Posterior vena cava (tissue), 2 donors: ENCODE results near the gene SPTLC2. TPM values are rescaled to one million over a fixed set of nuclear protein-coding genes. Genes with fewer than 3 reads are reported as not detected.
"Not testable (repeated sequence)": the region's sequence is repeated elsewhere in the genome, so short reads cannot be mapped to it uniquely, and the experiment has no call there.

Experiments used
- DNase-seq: peaks from one replicate; pipeline ENCODE4 v3.0.0-alpha.2; 2020; ENCODE audit warnings: low spot score
- intact Hi-C, 2 donors: fragments of 100-400 bp; cut with DNase I; formaldehyde crosslinking; loops; one replicate each; pipeline versions ENCODE4 v1.14.1 to v1.14.2; 2022 to 2023
- total RNA-seq, 2 donors: library from RNA; stranded (reverse); fragmentation: NEBNext Ultra II Directional; extraction: Animal tissue kit (Norgen Biotek cat#: 25700); gene quantifications; one replicate each; pipeline ENCODE4 v1.2.1, GENCODE V29; 2021
- donor health status: DM: yes; HTN: yes; CAD: no.
- donor health status: DM: yes; HTN: yes; CAD: no.

The SPTLC2 gene
- total RNA-seq, 2 donors from 2014 or later = 27.3 to 29.9 TPM

DNA sequence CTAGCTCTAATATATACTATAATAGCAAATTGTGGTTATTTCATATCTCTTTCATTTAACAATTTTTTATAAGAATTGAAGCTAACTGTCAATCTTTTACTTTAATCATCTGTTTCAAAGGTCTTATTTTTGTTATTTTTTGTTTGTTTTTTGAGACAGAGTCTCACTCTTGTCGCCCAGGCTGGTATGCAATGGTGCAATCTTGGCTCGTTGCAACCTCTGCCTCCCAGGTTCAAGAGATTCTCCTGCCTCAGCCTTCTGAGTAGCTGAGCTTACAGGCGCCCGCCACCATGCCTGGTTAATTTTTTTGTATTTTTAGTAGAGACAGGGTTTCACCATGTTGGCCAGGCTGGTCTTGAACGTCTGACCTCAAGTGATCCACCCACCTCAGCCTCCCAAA lies 87.7 kb downstream of the SPTLC2 start:
- DNase-seq, intact Hi-C loops: not testable (repeated sequence)

DNA sequence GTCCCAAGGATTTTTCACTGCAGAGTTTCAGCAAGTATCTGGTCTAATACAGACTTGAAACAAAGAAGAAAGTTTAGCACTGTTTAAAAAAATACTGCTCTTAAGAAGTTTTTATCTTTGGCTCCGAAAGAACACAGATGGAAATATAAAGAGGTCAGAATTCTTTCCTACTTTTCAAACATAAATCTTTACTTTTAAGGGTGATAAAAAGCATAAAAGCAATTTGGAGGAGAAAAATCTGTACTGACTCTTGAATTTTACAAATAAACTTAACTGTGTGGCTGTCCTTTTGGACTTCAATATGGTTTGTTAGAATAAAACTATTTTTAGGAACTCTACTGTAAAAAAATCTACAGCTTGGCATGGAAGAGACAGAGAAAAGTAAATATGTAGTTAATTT lies 90.2 kb downstream of the SPTLC2 start:
- DNase-seq = no peak
- intact Hi-C loops = no loop called here

DNA sequence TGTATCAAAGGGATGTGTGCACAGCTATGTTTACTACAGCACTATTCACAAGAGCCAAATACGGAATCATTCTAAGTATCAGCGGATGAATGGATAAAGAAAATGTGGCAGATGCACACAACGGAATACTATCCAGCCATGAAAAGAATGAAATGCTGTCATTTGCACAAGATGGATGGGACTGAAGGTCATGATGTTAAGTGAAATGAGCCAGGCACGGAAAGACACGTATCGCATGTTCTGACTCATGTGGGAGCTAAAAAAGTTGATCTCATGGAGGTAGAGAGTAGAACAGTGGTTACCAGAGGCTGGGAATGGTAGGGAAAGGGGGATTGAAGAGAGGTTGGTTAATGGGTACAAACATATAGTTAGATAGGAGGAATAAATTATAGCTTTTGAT lies 91.9 kb downstream of the SPTLC2 start:
- intact Hi-C loops = no loop called here
- DNase-seq = no peak

DNA sequence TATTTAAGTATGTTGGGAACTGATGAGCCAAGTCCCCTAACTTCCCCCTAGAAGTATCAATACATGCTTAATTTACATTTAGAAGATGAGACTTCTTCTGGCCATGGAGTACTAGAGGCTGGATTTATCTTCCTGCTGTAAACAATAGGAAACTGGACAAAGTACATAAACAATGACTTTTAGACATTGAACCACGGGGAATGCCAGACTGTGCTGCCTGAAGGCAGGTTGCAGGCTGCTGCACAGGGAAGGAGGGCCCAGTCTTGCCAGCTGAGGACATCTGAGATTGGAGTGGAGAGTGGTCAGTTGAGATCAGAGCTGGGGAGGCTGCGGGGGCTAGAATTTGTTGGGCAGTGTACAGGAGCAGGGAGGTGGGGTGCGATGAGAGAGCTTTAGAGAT lies 93.3 kb downstream of the SPTLC2 start:
- intact Hi-C loops = no loop called here
- DNase-seq = no peak

DNA sequence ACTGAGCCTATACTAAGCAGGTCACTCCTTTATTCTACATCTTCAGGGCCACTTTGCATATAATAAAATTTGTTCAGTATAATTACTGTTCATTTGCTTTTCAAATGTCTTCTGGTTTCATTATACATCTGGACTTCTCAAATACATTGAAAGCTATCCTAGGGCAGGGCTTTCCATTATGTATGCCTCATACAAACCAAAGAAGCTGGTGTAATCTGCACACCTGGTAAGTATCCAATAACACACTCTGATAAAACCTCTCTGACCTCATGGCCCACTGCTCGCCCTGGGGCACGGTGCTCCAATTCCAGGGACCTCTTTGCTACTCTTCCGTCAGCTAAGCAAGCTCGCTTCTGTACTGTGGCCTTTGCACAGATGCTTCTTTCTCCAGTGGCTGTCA lies 95.9 kb downstream of the SPTLC2 start:
- DNase-seq = no peak
- intact Hi-C loops = no loop called here

DNA sequence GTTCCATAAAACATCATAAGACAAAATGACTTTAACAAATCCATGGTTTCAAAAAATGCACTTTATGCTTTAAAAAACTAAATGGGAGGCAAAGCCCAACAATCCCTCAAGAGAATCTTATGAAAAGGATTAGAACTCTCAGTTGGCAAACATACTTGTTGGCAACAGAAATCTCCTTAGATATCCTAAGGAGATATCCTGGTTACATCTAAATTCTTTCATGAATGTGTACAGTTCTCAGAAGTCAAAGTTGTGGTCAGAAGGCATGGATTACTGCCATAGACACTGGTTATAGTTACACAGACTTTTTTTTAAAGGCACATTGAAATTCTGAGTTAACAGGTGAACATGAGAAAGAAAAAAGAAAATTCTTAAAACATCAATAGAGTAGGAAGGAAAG lies 100.3 kb downstream of the SPTLC2 start:
- DNase-seq = no peak
- intact Hi-C loops = no loop called here

DNA sequence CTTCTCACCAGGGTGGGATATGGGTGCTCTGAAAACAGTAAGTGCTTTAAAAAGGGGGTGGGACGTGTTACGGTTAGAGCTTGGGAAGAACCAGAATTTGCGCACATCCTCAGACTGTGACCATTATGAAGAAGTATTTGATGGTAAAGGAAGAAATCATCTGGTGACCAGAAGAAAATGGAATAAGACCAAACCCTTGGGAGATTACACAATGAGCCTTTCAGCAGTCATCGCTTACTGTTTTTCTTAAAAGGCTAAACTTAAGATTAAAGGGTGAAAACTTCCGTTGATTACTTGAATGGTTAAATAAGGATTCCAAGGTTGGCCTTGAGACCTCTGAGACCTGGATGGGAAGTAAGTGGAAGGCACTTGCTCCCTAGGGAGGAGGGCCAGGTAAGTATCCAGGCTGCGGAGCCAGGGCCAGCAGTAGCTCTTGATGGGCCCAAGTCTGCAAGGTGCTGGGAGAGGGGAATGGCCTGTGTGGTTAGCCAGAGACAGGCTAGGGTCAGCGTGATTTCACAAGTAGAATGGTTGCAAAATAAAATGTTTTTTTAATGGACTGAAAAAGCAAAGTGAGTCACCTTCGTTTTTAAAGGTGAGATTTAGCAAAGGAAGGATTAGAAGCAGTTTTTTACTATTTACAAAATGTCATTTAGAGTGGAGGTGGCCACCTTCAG lies 104.8 kb downstream of the SPTLC2 start:
- intact Hi-C loops = no loop called here
- DNase-seq = no peak

DNA sequence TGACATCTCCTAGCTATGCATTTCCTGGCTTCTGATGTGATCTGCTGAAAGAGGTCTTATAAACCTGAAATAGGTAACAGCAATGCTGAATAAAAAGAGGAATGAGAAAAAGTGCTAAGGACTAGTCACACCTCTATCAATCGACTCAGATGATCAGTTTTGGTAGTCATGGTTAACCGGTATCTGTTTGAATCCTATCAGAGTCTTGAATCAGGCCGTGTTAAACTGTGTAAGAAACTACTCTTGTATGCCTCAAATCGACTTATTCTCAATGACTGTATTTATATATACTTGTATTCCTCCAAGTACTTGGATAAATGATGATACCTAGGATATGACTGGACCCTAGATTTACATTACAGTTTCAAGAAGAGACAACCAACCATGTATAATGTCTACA lies 107.1 kb downstream of the SPTLC2 start:
- intact Hi-C loops = no loop called here
- no peak for DNase-seq

DNA sequence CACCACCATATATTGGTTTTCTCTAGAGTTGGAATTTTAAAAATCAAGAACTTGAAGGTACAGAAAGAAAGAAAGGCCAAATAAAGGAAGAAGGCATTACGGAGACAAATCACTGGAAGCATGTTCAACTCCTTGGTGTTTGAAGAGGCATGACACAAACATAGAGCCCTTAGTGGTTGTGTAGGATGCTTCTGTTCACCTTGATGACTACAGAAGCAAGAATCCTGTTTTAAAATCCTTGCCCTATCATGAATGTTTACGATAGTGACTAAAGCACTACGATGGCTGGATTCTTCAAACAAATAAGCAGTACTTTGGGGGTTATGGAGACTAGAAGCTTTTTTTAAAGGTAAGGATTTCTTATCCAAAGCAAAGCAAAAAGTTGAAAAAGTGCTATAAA lies 107.6 kb downstream of the SPTLC2 start:
- intact Hi-C loops = no loop called here
- DNase-seq = no peak

DNA sequence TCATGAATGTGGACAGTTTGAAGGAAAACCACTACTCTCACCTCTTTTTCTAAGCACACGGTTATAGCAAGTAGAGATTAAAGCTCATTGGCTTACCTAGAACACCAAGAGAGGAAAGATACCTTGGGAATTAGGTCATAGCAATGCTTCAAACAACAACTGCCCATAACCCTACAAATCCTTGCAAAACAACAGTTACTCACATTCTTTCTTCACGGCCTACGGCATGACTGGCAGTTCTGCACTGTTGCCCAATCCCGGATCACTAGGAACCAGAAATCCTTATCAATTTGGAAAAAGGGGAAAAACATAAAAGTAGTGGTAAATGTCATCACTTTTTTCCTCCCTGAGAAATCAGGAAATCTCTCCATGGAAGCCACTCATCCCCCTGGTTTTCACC lies 108.2 kb downstream of the SPTLC2 start:
- intact Hi-C loops = no loop called here

DNA sequence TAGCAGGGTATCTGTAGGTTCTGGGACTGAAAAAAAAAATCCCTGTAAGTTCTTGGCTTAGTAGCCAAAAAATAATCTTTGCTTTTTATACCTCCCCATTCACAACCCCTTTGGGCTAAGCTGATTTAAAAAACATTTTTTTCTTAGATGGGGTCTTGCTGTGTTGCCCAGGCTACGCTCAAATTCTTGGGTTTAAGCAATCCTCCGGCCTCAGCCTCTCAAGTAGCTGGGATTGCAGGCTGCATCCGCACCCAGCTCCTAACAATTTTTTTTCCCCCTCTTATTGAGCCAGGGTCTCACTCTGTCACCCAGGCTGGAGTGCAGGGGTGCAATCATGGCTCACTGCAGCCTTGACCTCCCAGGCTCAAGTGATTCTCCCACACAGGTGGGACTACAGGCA lies 108.7 kb downstream of the SPTLC2 start:
- no peak for DNase-seq
- intact Hi-C loops = no loop called here

More for the DNA sequence above, 108.2 kb downstream of the SPTLC2 start:
- no peak for DNase-seq

DNA sequence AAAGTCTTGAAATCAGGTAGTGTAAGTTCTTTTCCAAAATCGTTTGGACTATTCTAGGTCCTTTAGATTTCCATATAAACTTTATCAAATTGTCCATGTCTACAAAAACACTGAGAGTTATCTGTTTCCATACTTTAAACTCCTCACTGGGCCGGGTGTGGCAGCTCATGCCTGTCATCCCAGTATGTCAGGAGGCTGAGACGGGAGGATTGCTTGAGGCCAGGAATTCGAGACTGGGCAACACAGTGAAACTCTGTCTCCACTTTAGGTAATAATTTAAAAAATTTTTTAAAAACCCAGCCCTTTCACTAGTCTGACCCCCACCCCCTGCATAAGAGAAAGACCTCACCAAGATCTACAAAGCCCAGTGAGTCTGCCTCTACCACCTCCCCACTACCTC lies 111.4 kb downstream of the SPTLC2 start:
- intact Hi-C loops = no loop called here
- DNase-seq = no peak

DNA sequence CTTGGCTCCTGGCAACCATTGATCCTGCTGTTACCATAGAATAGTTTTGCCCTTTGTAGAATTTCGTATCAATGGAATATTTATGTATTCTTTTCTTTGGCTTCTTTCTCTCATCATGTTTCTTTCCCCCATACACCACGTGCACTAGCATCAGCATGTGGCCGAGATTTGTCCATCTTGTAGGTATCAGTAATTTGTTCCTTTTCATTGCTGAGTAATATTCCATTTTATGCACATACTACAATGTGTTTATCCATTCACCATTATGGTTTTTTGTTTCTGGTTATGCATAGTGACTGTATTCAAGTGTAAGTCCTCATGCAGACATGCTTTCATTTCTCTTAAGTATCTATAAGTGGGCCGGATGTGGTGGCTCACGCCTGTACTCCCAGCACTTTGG lies 113.3 kb downstream of the SPTLC2 start:
- intact Hi-C loops = no loop called here
- DNase-seq = no peak

DNA sequence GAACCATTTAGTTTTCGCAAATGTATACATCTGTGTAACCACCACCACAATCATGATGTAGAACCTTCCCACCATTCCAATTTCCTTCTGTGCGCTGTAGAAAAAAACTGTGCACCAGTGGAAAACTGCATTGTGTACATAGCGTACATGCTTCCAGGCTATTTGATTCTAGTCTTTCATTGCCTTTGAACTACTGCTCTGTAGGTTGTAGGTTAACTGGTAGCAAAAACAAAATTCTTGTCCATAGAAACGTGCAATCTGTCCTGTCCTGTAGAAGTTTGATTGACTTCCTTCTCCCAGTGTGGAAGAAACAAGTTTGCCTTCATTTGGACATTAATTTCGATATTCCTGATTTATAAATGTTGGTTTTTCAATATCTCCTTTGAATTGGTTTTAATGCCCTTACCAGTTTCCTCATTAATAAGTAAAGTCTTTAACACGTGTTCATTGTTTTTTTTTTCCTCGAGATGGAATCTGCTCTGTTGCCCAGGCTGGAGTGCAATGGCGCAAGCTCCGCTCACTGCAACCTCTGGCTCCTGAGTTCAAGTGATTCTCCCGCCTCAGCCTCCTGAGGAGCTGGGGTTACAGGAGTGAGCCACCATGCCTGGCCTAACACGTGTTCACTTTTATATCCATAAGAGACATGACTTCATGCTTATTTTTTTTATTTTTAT lies 114.2 kb downstream of the SPTLC2 start:
- no peak for DNase-seq
- intact Hi-C loops = no loop called here

DNA sequence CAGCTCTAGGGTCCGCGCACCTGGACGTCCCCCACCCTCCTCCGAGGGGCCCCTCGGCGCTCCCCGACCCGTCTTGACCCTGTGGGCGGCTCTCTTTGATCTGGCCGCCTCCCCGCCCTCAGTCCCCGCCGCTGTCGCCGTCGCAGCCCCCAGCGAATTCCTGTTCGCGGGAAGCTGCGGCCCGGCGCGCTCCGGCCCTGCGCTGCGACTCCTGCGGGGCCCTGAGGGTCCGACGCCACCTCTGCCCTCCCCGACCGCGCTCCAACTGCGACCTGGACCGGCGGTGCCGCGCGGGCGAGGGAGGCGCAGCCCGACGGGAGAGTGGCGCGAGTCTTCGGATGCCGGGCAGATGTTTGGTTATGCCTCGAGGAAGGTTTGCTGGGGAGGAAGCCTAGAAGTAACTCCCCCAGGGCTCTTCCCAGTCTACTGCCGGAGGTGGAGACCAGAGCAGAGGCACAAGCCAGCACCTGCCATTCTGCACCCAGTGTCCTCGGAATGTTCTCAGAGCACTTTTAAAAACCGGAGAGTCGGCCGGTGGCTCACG lies 117.4 kb downstream of the SPTLC2 start:
- intact Hi-C loops = no loop called here
- DNase-seq = no peak

DNA sequence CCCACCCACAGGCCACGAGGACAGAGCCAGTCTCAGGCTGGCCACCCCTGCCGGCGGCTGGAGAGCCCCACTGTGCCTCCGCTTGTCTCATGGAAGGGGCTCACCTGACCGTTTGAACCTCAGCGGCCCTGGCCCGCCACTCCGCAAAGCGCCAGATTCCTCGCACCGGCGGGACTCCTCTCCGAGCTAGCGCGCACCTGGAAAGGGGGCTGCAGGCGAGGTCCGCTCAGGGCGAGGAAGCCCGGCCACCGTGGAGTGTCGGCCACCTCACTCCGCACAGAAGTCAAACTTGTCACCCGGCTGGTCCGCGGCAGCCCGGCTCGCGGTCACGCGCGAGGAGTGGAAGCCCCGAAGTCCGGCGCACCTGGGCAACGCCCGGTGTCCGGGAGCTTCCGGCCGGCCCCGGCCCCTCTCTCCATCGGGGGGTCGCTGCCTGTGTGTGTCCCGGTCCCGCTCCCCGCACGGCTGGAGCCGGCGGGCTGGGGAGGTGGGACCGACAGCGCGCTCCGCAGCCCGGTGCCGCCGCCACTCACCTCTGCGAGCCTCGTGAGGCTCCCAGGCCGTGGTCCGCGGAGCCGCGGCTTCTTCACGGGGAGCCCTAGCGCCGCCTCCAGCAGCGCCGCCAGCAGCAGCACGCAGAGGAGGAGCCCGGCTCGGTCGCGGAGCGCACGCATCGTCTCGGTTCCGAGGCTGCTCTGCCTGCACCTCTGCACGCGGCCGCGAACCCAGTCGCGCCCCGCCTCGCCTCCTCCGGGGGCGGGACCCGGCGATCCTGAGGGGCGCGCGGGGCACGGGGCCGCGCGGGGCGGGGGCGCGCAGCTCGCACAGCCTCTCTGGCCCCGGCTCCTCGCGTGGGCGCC lies 118.1 kb downstream of the SPTLC2 start, which contains the start of gene ISM2:
Gene ISM2 (minus strand): TSS at position 697 of the 860 bp plus-strand sequence. CDS start 23 bp downstream, at position 674.
- DNase-seq = no peak

DNA sequence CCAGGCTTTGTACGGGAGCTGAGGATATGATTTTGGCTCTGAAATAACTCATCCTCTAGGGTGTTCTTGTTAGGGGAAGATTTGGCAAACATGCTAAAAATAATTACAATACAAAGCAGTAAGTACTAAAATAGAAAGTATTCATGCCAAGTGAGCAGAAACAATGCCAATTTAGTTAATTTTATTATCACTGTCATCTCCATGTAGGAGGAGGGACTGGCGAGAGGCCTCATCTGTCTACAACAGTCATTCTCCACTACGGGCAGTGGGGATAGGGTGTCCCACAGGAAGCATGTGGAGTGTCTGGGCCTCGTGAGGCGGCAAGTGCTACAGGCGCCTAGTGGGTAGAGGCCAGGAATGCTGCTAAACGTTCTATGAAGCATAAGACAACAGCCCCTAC lies 121.1 kb downstream of the SPTLC2 start:
- intact Hi-C loops = no loop called here
- no peak for DNase-seq

More for the DNA sequence above, 118.1 kb downstream of the SPTLC2 start, which contains the start of gene ISM2:
- intact Hi-C loops = no loop called here

DNA sequence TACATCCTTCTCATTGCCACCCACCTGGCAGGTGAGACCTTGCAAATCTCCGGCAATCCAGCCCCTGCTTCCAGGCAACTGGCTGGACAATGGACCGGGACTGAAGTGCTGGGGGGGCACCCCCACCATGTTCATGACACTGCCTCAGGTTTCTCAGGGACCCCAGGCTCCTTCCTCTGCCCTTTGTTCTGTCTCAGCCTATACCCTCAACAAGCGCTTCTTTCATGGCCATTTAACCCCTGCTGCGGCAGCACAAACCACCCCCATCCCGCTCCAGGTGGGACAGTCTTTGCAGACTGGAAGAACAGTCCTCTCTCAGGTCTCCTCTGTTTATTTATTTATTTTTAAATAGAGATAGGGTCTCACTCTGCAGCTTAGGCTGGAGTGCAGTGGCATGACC lies 125.4 kb downstream of the SPTLC2 start:
- DNase-seq = no peak
- intact Hi-C loops = no loop called here

DNA sequence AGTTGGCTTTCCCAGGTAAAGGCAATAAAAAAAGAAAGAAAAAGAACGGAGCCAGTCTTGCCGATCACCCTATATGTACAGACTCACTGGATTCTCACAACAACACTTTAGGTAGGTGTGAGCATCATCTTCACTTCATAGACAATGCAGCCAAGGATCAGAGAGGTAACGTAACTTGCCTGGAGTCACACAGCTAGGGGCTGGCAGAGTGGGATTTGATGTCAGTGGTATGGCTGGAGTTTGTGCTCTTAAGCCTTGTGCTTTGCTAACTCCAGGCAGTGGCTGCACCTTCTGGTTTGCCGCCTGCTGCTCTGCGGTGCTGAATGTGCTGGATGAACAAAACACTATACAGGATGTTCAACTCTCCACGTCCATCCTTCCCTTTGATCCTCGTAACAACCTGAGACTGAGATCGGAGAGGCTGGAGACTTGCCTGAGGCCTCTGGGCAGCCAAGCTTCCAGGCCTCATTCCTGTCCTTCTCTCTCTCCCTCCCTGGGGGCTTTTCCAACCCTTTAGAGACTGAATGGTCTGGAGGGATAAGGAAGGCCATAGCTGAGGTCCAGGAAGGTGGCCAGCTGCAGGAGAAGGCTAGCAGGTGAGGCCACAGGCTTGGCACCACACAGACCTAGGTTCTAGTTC lies 126.0 kb downstream of the SPTLC2 start:
- DNase-seq = no peak
- intact Hi-C loops = no loop called here
